ENCODE data around the gene ZNF423.

Gene ZNF423

GRCh38 chr16:49639739-49640431 is 216.0 kb downstream of the ZNF423 start:
- no peak for DNase-seq (ENCODE audit: low read depth)

GRCh38 chr16:49638673-49639610 is 217.0 kb downstream of the ZNF423 start:
- no peak for DNase-seq (ENCODE audit: low read depth)

- no peak for DNase-seq (ENCODE audit: low read depth)
Measured at GRCh38 chr16:49637933-49638672, 217.8 kb downstream of the ZNF423 start.

GRCh38 chr16:49637511-49637910 is 218.4 kb downstream of the ZNF423 start:
- no peak for DNase-seq (ENCODE audit: low read depth)

GRCh38 chr16:49636608-49637007 is 219.3 kb downstream of the ZNF423 start:
- DNase-seq (ENCODE audit: low read depth): no peak

- DNase-seq (ENCODE audit: low read depth): no peak
Measured at GRCh38 chr16:49635591-49636581, 220.0 kb downstream of the ZNF423 start.

GRCh38 chr16:49635009-49635350 is 220.9 kb downstream of the ZNF423 start:
- DNase-seq (ENCODE audit: low read depth): no peak

- DNase-seq (ENCODE audit: low read depth): no peak
Measured at GRCh38 chr16:49634235-49635008, 221.5 kb downstream of the ZNF423 start.

- no peak for DNase-seq (ENCODE audit: low read depth)
Measured at GRCh38 chr16:49632795-49633184, 223.1 kb downstream of the ZNF423 start.

GRCh38 chr16:49632086-49632794 is 223.7 kb downstream of the ZNF423 start:
- no peak for DNase-seq (ENCODE audit: low read depth)

GRCh38 chr16:49631187-49632041 is 224.5 kb downstream of the ZNF423 start:
- no peak for DNase-seq (ENCODE audit: low read depth)

GRCh38 chr16:49630783-49631182 is 225.1 kb downstream of the ZNF423 start:
- DNase-seq (ENCODE audit: low read depth): no peak

- DNase-seq (ENCODE audit: low read depth): no peak
Measured at GRCh38 chr16:49629851-49630250, 226.1 kb downstream of the ZNF423 start.

- DNase-seq (ENCODE audit: low read depth): no peak
Measured at GRCh38 chr16:49628148-49628547, 227.8 kb downstream of the ZNF423 start.

GRCh38 chr16:49625311-49626065 is 230.4 kb downstream of the ZNF423 start:
- no peak for DNase-seq (ENCODE audit: low read depth)

- DNase-seq (ENCODE audit: low read depth): no peak
Measured at GRCh38 chr16:49623501-49624266, 232.2 kb downstream of the ZNF423 start.

Data from stimulated activated CD8-positive, alpha-beta memory T cell treated with anti-CD3 and anti-CD28 coated beads, Interleukin-12 subunit alpha, Interleukin-12 subunit beta, amount 100 ng/mL, for 1 hour (primary cell).